Choroid plexus epithelial cell (primary cell): Measurements from ENCODE around the gene ALOX15B.
A peak's percentile ranks its signal among the peaks of the same experiment; 100 is the strongest.

Experiments used
- DNase-seq: peaks from one replicate; pipeline ENCODE4 v3.0.0-alpha.2; 2010; ENCODE audit warnings: low read depth
- H3K4me3 ChIP-seq: 2 replicates; pipeline ENCODE4 v1.5.1; 2011; ENCODE audit warnings: low read depth, mild to moderate bottlenecking, control low read depth, low read length, moderate library complexity
- CTCF ChIP-seq: conservative IDR thresholded peaks from 2 replicates; pipeline ENCODE4 v1.5.1; 2011; ENCODE audit warnings: low read depth, mild to moderate bottlenecking, control low read depth, inconsistent platforms, low read length, moderate library complexity

ALOX15B gene

GRCh38 chr17:8014558-8014850, 24.4 kb upstream of the ALOX15B start:
- H3K4me3 ChIP-seq: no peak overlapping the region
- DNase-seq: no peak
- no peak for TF ChIP-seq CTCF

GRCh38 chr17:8015236-8015956, 23.5 kb upstream of the ALOX15B start:
- no peak for TF ChIP-seq CTCF
- H3K4me3 ChIP-seq: no peak overlapping the region
- DNase-seq: no peak

- H3K4me3 ChIP-seq: peak overlapping the region; percentile 44
- DNase-seq: no peak
- no peak for TF ChIP-seq CTCF
These were observed 22.8 kb upstream of the ALOX15B start for GRCh38 chr17:8015957-8016631.

- peak; percentile 85 for TF ChIP-seq CTCF
- peak; percentile 49 for DNase-seq
- peak overlapping the region; percentile 44 for H3K4me3 ChIP-seq
These were observed 22.0 kb upstream of the ALOX15B start for GRCh38 chr17:8016632-8017424.

GRCh38 chr17:8018436-8018835, 20.4 kb upstream of the ALOX15B start:
- no peak for DNase-seq
- H3K4me3 ChIP-seq: no peak overlapping the region
- no peak for TF ChIP-seq CTCF

GRCh38 chr17:8019166-8019565, 19.7 kb upstream of the ALOX15B start:
- no peak for DNase-seq
- no peak overlapping the region for H3K4me3 ChIP-seq
- no peak for TF ChIP-seq CTCF
